AG04450 (cell line): ENCODE results near the gene CLK4. TPM values are rescaled to one million over a fixed set of nuclear protein-coding genes. Genes with fewer than 3 reads are reported as not detected.

Experiments used
- CTCF ChIA-PET: fragments of 300-600, 350-600 bp; formaldehyde crosslinking; extraction: SDS; loops from one replicate; lab custom pipeline; 2022; ENCODE audit warnings: antibody characterized with exemption, inconsistent platforms; lab: Charles Lee
- POLR2A ChIA-PET: fragments of 350-600 bp; formaldehyde crosslinking; extraction: SDS; loops from one replicate; lab custom pipeline; 2021; ENCODE audit warnings: antibody characterized with exemption, inconsistent platforms; lab: Yijun Ruan, JAX
- DNase-seq: peaks from one replicate; pipeline ENCODE4 v3.0.0-alpha.2; 2011; ENCODE audit warnings: low read depth, low spot score
- H3K27ac ChIP-seq: one replicate; pipeline ENCODE4 v1.5.1; 2012; ENCODE audit warnings: low read depth, low read length, control low read depth
- H3K27me3 ChIP-seq: one replicate; pipeline ENCODE4 v1.6.0; 2012; ENCODE audit warnings: low read length; ENCODE audit not compliant: control insufficient read depth, insufficient read depth
- H3K4me3 ChIP-seq: 2 replicates; pipeline ENCODE4 v1.5.1; 2011; ENCODE audit warnings: mild to moderate bottlenecking, low read depth, low read length, control low read depth
- H3K9me3 ChIP-seq: 2 replicates; pipeline ENCODE4 v1.5.1; 2012; ENCODE audit warnings: low read length; ENCODE audit not compliant: control insufficient read depth, insufficient read depth
- polyA plus RNA-seq: library from polyadenylated mRNA; depleted of rRNA; stranded (reverse); fragments of >200 nt; gene quantifications from 2 replicates; pipeline ENCODE4 v1.2.3, GENCODE V29; 2011
- TF ChIP-seq, protein P1 (sequence below): IDR thresholded peaks from 2 replicates; pipeline ENCODE4 v1.5.1; 2011; ENCODE audit warnings: low read depth, low read length, control low read depth, inconsistent platforms

CLK4 gene
- polyA plus RNA-seq, 1 experiment: 30.7 TPM

DNA sequence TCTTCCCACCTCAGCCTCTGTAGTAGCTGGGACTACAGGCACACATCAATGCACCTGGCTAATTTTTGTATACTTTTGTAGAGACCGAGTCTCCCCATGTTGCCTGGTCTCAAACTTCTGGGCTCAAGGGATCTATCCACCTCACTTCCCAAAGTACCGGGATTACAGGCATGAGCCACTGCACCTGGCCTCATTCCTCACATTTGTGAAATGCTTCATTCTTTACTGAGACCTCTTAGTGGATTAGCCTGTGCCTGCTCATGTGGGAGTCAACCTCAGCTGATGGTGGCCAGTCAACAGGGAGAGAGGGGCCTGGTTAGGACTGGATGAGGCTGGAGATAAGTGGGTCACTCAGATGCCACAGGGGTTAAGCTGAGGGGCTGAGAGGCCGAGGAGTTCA, 37.3 kb upstream of the CLK4 start:
- CTCF ChIA-PET: no interaction called here
- H3K4me3 ChIP-seq: no peak overlapping the region
- TF ChIP-seq, protein P1, sequence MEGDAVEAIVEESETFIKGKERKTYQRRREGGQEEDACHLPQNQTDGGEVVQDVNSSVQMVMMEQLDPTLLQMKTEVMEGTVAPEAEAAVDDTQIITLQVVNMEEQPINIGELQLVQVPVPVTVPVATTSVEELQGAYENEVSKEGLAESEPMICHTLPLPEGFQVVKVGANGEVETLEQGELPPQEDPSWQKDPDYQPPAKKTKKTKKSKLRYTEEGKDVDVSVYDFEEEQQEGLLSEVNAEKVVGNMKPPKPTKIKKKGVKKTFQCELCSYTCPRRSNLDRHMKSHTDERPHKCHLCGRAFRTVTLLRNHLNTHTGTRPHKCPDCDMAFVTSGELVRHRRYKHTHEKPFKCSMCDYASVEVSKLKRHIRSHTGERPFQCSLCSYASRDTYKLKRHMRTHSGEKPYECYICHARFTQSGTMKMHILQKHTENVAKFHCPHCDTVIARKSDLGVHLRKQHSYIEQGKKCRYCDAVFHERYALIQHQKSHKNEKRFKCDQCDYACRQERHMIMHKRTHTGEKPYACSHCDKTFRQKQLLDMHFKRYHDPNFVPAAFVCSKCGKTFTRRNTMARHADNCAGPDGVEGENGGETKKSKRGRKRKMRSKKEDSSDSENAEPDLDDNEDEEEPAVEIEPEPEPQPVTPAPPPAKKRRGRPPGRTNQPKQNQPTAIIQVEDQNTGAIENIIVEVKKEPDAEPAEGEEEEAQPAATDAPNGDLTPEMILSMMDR: no peak
- no peak for DNase-seq
- peaks cover 55% of the 10 kb centered on the region for H3K9me3 ChIP-seq
- H3K27ac ChIP-seq: no peak overlapping the region
- no peaks in the 10 kb centered on the region for H3K27me3 ChIP-seq
- POLR2A ChIA-PET: no interaction called here

DNA sequence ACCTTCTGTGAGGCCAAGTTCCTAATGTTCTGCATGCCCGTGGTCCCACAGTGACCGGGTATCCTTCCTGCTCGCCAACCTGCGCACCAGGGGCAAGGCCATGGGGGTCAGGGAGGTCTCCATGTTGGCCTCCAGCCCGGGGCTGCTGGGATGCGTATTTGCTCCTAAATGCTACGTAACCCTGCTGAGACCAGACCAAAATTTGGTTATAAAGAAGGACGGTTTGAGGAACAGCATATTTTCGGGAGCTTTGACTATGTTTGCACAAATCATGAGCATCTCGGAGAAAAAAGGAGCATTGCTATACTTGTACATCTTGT, 35.7 kb upstream of the CLK4 start:
- CTCF ChIA-PET: no interaction called here
- no peak overlapping the region for H3K27ac ChIP-seq
- no peaks in the 10 kb centered on the region for H3K27me3 ChIP-seq
- no peak overlapping the region for H3K4me3 ChIP-seq
- no peak for DNase-seq
- POLR2A ChIA-PET: no interaction called here
- peaks cover 50% of the 10 kb centered on the region for H3K9me3 ChIP-seq
- TF ChIP-seq, protein P1: no peak

DNA sequence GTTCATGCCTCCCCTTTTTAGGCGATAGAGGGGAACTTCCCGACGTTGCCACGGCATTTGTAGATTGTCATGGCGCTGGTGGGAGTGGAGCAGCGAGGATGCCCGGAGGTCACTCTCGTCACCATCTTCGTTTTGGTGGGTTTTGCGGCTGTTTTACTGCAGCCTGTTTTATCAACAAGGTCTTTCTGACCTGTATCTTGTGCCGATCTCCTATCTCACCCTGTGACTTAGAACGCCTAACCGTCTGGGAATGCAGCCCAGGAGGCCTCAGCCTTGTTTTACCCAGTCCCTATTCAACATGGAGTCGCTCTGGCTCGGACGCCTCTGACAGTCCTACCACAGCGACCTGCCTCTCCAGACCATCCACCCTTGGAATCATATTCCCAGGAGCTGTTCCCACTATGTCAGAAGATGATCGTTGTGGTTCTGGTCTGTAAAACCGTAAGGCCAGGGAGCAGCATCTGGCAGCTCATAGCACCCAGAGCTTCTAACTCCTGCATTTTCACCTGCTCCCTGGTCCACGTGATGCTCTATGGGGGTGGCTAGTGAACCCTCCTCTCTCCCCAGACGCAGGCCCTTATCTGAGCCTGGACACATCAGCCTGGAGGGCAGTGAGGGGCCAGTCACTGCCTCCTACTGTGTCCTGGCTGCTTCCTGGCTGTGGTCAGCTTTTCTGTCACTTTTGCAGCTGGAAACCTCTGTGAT, 35.1 kb upstream of the CLK4 start:
- Histone ChIP-seq H3K27me3 (no peaks in the 10 kb centered on the region), H3K9me3 (peaks cover 47% of the 10 kb centered on the region), H3K27ac (no peak overlapping the region), H3K4me3 (no peak overlapping the region)
- TF ChIP-seq, protein P1: no peak
- ChIA-PET POLR2A (no interaction called here), CTCF (no interaction called here)
- no peak for DNase-seq

DNA sequence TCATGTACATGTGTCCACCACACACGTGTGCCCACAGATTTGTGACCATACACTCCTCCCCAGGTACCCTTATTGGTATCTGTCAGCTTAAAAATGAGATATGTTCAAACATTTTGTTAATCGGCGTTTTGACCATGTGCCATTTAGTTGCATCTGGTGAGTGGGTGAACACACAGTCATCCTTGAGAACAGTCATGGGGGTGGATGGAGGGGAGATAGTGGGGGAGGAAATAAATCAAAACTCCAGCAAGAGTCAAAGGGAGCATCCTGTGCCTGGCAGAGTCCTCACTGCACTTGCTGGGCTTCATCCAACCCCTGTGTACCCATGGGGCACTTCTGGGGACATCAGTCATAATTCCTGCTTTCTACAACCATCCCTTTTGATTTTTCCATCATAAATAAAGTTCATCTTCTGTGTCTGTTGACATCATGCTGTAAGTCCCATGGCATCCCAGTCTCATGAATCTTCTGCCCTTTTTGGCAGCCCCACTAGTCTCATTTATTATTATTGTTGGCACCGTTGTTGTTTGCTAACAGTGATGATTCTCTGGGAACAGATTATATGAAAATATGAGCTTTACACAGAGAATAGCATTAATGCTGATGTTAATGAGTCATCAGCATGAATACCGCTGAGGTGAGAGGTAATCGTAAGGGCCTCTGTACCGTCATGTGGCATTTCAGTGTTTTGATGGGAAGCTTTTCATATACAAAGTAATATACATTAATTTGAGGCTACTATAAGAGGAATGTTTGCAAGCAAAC, 24.4 kb upstream of the CLK4 start:
- Histone ChIP-seq H3K27ac (no peak overlapping the region), H3K4me3 (no peak overlapping the region), H3K9me3 (peaks cover 14% of the 10 kb centered on the region), H3K27me3 (no peaks in the 10 kb centered on the region)
- POLR2A ChIA-PET: no interaction called here
- DNase-seq: no peak
- CTCF ChIA-PET: no interaction called here
- TF ChIP-seq, protein P1: no peak

DNA sequence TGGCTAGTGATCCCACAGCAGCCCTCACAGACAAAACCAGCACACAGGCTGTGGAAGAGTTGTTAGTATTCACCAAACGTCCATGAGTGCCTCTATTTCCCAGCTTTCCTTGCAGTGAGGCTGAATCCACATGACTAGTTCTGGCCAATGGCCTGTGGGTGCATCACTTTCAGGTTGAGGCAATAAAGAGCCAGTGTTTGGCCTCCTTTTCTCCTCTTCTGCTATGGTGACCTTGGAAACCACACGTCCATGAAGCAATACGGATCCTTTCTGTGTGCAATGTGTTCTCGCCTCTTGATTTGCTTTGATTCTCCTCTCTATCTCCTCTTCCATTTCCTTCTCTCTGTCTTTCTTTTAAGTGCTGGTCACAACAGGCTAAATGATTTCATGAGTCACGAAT, 23.4 kb upstream of the CLK4 start:
- Histone ChIP-seq H3K4me3 (no peak overlapping the region), H3K9me3 (peaks cover 14% of the 10 kb centered on the region), H3K27me3 (no peaks in the 10 kb centered on the region), H3K27ac (no peak overlapping the region)
- ChIA-PET CTCF (no interaction called here), POLR2A (no interaction called here)
- TF ChIP-seq, protein P1: no peak
- no peak for DNase-seq
